T-helper 2 cell treated with Interferon-gamma antibody and Interleukin-4, amounts not matched to agents 100 ng/mL and 5 ng/mL, for 36 hours (primary cell): ENCODE data around the gene TDRD3. TPM values are rescaled to one million over a fixed set of nuclear protein-coding genes. Genes with fewer than 3 reads are reported as not detected.

Experiments
- total RNA-seq: library from RNA; stranded (reverse); gene quantifications from 2 replicates; pipeline ENCODE4 v1.2.3, GENCODE V29; 2022

Gene TDRD3
- total RNA-seq, 1 donor from 2014 or later, result 25.1 TPM

Other genes with a start within 250 kb of the TDRD3 start
- gene DIAPH3, start 233.3 kb upstream of the TDRD3 start, total RNA-seq, result 24.1 and 24.2 TPM in 2 replicates